HepG2 (cell line): Measurements from ENCODE around the gene REM2. TPM values are rescaled to one million over a fixed set of nuclear protein-coding genes. Genes with fewer than 3 reads are reported as not detected.

Experiments used
- ATAC-seq: fragments of 200-7000 bp; cut with Tn5 transposase; 3 replicates; pipeline ENCODE4 v1.9.1; 2020; ENCODE audit warnings: mild to moderate bottlenecking, moderate library complexity
- BruUV-seq: library from RNA; stranded (reverse); fragments of 400-500 nt; replicated peaks from 2 replicates; lab custom pipeline; 2021; lab: Mats Ljungman, UMichigan
- CTCF ChIA-PET: fragments of 300-600 bp; formaldehyde crosslinking; extraction: SDS; loops from one replicate; lab custom pipeline; 2021; ENCODE audit warnings: low total read pairs, inconsistent platforms, low intra/inter-chr PET ratio; lab: Yijun Ruan, JAX
- POLR2A ChIA-PET: fragments of 350-600 bp; sonication (Branson Sonifier 250); formaldehyde crosslinking; loops from one replicate; lab custom pipeline; 2020; ENCODE audit warnings: antibody characterized with exemption, inconsistent platforms; lab: Yijun Ruan, JAX
- DNase-seq: peaks from one replicate; pipeline ENCODE4 v3.0.0-alpha.2; 2015; ENCODE audit warnings: low spot score
- FAIRE-seq: peaks from 3 replicates; lab custom pipeline; 2011; peaks lifted over from hg19 to GRCh38; lab: Jason Lieb, UNC
- H2AFZ ChIP-seq: one replicate; pipeline ENCODE4 v1.6.1; 2011; ENCODE audit warnings: low read length, inconsistent platforms
- H3K27ac ChIP-seq: fragments of 300-600 bp; 3 replicates; pipeline ENCODE4 v1.8.0; 2011; ENCODE audit warnings: mixed run types, mild to moderate bottlenecking, mixed read lengths, low read length, inconsistent platforms; ENCODE audit not compliant: insufficient read depth; ENCODE audit errors: extremely low read length
- H3K27me3 ChIP-seq, 2 experiments: fragments of 200-600 bp in 1 of 2; 2 replicates in 1 of 2; 3 replicates in 1 of 2; pipeline versions ENCODE4 v1.6.0 to v1.8.0; 2011; ENCODE audit warnings: low read length in 2 of 2, mild to moderate bottlenecking in 2 of 2, moderate library complexity in 2 of 2, inconsistent platforms in 1 of 2; ENCODE audit not compliant: insufficient read depth in 2 of 2, control insufficient read depth in 1 of 2
- H3K36me3 ChIP-seq, 2 experiments: fragments of 200-600 bp in 1 of 2; replicated peaks in 1 of 2; 2 replicates in 1 of 2; 3 replicates in 1 of 2; pipeline versions ENCODE4 v1.5.1 to v1.8.0; 2011; ENCODE audit warnings: low read length in 2 of 2, inconsistent platforms in 1 of 2; ENCODE audit not compliant: insufficient read depth in 2 of 2, control insufficient read depth in 1 of 2
- H3K4me1 ChIP-seq: 2 replicates; pipeline ENCODE4 v1.5.1; 2012; ENCODE audit warnings: low read length, inconsistent platforms; ENCODE audit not compliant: insufficient read depth
- H3K4me2 ChIP-seq: 2 replicates; pipeline ENCODE4 v1.6.0; 2011; ENCODE audit warnings: low read depth, low read length, inconsistent platforms
- H3K4me3 ChIP-seq, 3 experiments: fragments of 200-600 bp in 1 of 3; sonication (generic), shearing (Covaris generic) in 1 of 3; replicated peaks in 1 of 3; 2 replicates each; pipeline ENCODE4 v1.5.1; 2011 to 2016; ENCODE audit warnings: low read length in 3 of 3, inconsistent platforms in 2 of 3, low read depth in 2 of 3, mild to moderate bottlenecking in 2 of 3, control low read depth in 1 of 3, mixed read lengths in 1 of 3; ENCODE audit not compliant: insufficient read depth in 1 of 3
- H3K79me2 ChIP-seq: one replicate; pipeline ENCODE4 v1.6.1; 2011; ENCODE audit warnings: low read length, inconsistent platforms; ENCODE audit not compliant: insufficient read depth
- H3K9ac ChIP-seq: 2 replicates; pipeline ENCODE4 v1.6.0; 2011; ENCODE audit warnings: mild to moderate bottlenecking, low read depth, low read length, inconsistent platforms; ENCODE audit not compliant: insufficient read depth
- H3K9me3 ChIP-seq: 2 replicates; pipeline ENCODE4 v1.5.1; 2012; ENCODE audit warnings: mild to moderate bottlenecking, low read length
- H4K20me1 ChIP-seq: 2 replicates; pipeline ENCODE4 v1.6.0; 2011; ENCODE audit warnings: inconsistent platforms, mild to moderate bottlenecking, low read length, moderate library complexity; ENCODE audit not compliant: insufficient read depth
- FOXJ3 ChIP-seq: sonication (generic); formaldehyde crosslinking; IDR thresholded peaks from 2 replicates; pipeline ENCODE4 v1.4.0; 2020; ENCODE audit warnings: missing genetic modification reagents, mild to moderate bottlenecking, borderline replicate concordance
- GABPA ChIP-seq, 2 experiments: IDR thresholded peaks; 2 replicates each; pipeline ENCODE4 v1.6.1; 2011 to 2016; ENCODE audit warnings: low read depth in 2 of 2, low read length in 1 of 2, missing biosample characterization in 1 of 2, missing genetic modification characterization in 1 of 2
- GTF2F1 ChIP-seq: fragments of 150-350 bp; IDR thresholded peaks from 2 replicates; pipeline ENCODE4 v1.6.1; 2014; ENCODE audit warnings: low read length
- IRX3 ChIP-seq: sonication (generic); formaldehyde crosslinking; IDR thresholded peaks from 2 replicates; pipeline ENCODE4 v1.8.1; 2023; ENCODE audit warnings: mild to moderate bottlenecking, low read depth, missing genetic modification reagents, borderline replicate concordance
- NPAS2 ChIP-seq: sonication (generic); formaldehyde crosslinking; IDR thresholded peaks from 2 replicates; pipeline ENCODE4 v1.8.0; 2022; ENCODE audit warnings: mild to moderate bottlenecking, missing genetic modification reagents, borderline replicate concordance
- NR2C2 ChIP-seq: sonication (generic); formaldehyde crosslinking; IDR thresholded peaks from 2 replicates; pipeline ENCODE4 v1.4.0; 2020; ENCODE audit warnings: missing genetic modification reagents, mild to moderate bottlenecking, moderate library complexity, borderline replicate concordance
- PAX8 ChIP-seq: sonication (generic); formaldehyde crosslinking; IDR thresholded peaks from 2 replicates; pipeline ENCODE4 v1.8.0; 2022; ENCODE audit warnings: mild to moderate bottlenecking, missing genetic modification reagents, borderline replicate concordance
- PHB2 ChIP-seq: fragments of 450-650 bp; IDR thresholded peaks from 2 replicates; pipeline ENCODE4 v1.6.1; 2018; ENCODE audit not compliant: partially characterized antibody
- RCOR2 ChIP-seq: IDR thresholded peaks from 2 replicates; pipeline ENCODE4 v1.6.1; 2016; ENCODE audit warnings: missing biosample characterization, missing genetic modification reagents
- RNF2 ChIP-seq: fragments of 450-650 bp; conservative IDR thresholded peaks from 2 replicates; pipeline ENCODE4 v1.6.1; 2016; ENCODE audit warnings: low read depth
- SMAD1 ChIP-seq: sonication (generic); formaldehyde crosslinking; IDR thresholded peaks from 2 replicates; pipeline ENCODE4 v1.4.0; 2020; ENCODE audit warnings: missing genetic modification reagents, low read depth, mild to moderate bottlenecking, borderline replicate concordance
- ZFY ChIP-seq: sonication (generic); formaldehyde crosslinking; IDR thresholded peaks from 2 replicates; pipeline ENCODE4 v1.4.0; 2020; ENCODE audit warnings: missing genetic modification reagents
- ZNF224 ChIP-seq: sonication (generic); formaldehyde crosslinking; IDR thresholded peaks from 2 replicates; pipeline ENCODE4 v1.5.0; 2020; ENCODE audit warnings: mild to moderate bottlenecking, missing genetic modification reagents
- ZNF549 ChIP-seq: sonication (generic); formaldehyde crosslinking; IDR thresholded peaks from 2 replicates; pipeline ENCODE4 v1.5.0; 2020; ENCODE audit warnings: missing genetic modification reagents
- ZNF644 ChIP-seq: IDR thresholded peaks from 2 replicates; pipeline ENCODE4 v1.6.1; 2016; ENCODE audit warnings: low read depth
- ZNF710 ChIP-seq: sonication (generic); formaldehyde crosslinking; IDR thresholded peaks from 2 replicates; pipeline ENCODE4 v1.5.0; 2020; ENCODE audit warnings: mild to moderate bottlenecking, missing genetic modification reagents, borderline replicate concordance
- WGBS: methylation state at CpG from one replicate; pipeline ENCODE4 v1.1.6; 2017; ENCODE audit warnings: low lambda C conversion rate; 5-methylcytosine and 5-hydroxymethylcytosine counted together
- in situ Hi-C: cut with HindIII; loops from 2 replicates; pipeline ENCODE4 v1.10.0; 2017; ENCODE audit warnings: low pct_unique_long_range_greater_than_20kb; ENCODE audit not compliant: extremely low pct_ligation_motif_present
- intact Hi-C: fragments of 100-400 bp; cut with micrococcal nuclease; formaldehyde crosslinking; loops from one replicate; pipeline ENCODE4 v1.10.0; 2022; ENCODE audit not compliant: unreplicated experiment
- polyA plus RNA-seq, 8 experiments: library from polyadenylated mRNA; depleted of rRNA in 3 of 8; stranded (reverse) in 7 of 8; unstranded in 1 of 8; fragments of >200 nt; fragmentation: Illumina TruSeq in 4 of 8; extraction: Trizol in 4 of 8; gene quantifications; 2 replicates each; pipeline versions ENCODE4 v1.2.1 to v1.2.3, GENCODE V29; 2011 to 2016; ENCODE audit warnings: low read depth in 4 of 8, missing spikeins in 1 of 8, mixed read lengths in 1 of 8; ENCODE audit not compliant: insufficient read depth in 1 of 8
- total RNA-seq, 5 experiments: library from RNA; depleted of rRNA; stranded (reverse); fragments of >200 nt; fragmentation: Illumina TruSeq; extraction: Trizol; gene quantifications; 2 replicates each; pipeline ENCODE4 v1.2.3, GENCODE V29; 2016; ENCODE audit warnings: low read depth in 1 of 5
- TF ChIP-seq, protein P1 (sequence below): sonication (generic); formaldehyde crosslinking; IDR thresholded peaks from 2 replicates; pipeline ENCODE4 v1.5.0; 2020; ENCODE audit warnings: missing genetic modification reagents

REM2 gene
- total and polyA plus RNA-seq, 2 of the 13 experiments (the other 11 are each of a cell fraction or from before 2014, with no cell fraction given), result 0.20 TPM; not detected in 1

DNA sequence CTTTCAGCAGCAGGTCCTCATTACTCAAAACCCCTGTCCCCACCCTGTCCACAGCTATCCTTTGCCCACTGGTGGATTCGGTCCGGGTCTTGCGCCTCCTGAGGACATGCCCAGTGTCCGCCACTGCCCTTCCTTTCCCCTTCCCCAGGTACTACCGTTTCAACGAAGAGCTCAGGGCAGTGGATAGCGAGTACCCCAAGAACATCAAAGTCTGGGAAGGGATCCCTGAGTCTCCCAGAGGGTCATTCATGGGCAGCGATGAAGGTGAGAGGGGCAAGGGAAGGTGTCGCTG lies 38.0 kb upstream of the REM2 start:
- Histone ChIP-seq H3K27ac (no peak overlapping the region), H4K20me1 (no peaks in the 10 kb centered on the region), H3K4me1 (peaks cover 19% of the 10 kb centered on the region), H3K4me2 (no peak overlapping the region), H3K9ac (no peak overlapping the region), H3K79me2 (no peaks in the 10 kb centered on the region), H3K9me3 (no peaks in the 10 kb centered on the region), H2AFZ (no peak overlapping the region), H3K4me3 (no peak overlapping the region), H3K27me3 (peaks cover 1 to 32% of the 10 kb centered on the region in 2 experiments; a peak in 4 of 5 replicates), H3K36me3 (no peaks in the 10 kb centered on the region)
- ChIA-PET CTCF (no interaction called here), POLR2A (interaction anchor here (0.8 kb wide), 1 partner anchor 23 kb away, joined by 3 read pairs; no protein-coding TSS in a partner anchor)
- whole genome bisulfite sequencing, result 79% methylated on average over 9 of the region's 9 CpGs
- no TSS peak for BruUV-seq
- intact Hi-C loops, result no loop called here
- ATAC-seq (no peak), DNase-seq (no peak), FAIRE-seq (no peak)
- in situ Hi-C loops, result loop anchor here (5.0 kb wide), 1 partner anchor 288 kb away; no protein-coding TSS in a partner anchor
- TF ChIP-seq ZNF224 (CRISPR knock-in tag) (no peak), SMAD1 (CRISPR knock-in tag) (no peak), NPAS2 (CRISPR knock-in tag) (no peak), RCOR2 (CRISPR knock-in tag) (no peak), PHB2 (no peak), RNF2 (no peak), ZNF549 (CRISPR knock-in tag) (no peak), IRX3 (CRISPR knock-in tag) (no peak), ZNF644 (CRISPR knock-in tag) (no peak), NR2C2 (CRISPR knock-in tag) (no peak), FOXJ3 (CRISPR knock-in tag) (no peak), PAX8 (CRISPR knock-in tag) (no peak), GTF2F1 (no peak), ZFY (CRISPR knock-in tag) (no peak), GABPA (IDR thresholded peaks at IDR 0.05; ENCODE audit: low read depth, low read length) (no peak), GABPA (CRISPR knock-in tag; IDR thresholded peaks at IDR 0.05; ENCODE audit: low read depth) (no peak), ZNF710 (CRISPR knock-in tag) (no peak)
- TF ChIP-seq, protein P1, sequence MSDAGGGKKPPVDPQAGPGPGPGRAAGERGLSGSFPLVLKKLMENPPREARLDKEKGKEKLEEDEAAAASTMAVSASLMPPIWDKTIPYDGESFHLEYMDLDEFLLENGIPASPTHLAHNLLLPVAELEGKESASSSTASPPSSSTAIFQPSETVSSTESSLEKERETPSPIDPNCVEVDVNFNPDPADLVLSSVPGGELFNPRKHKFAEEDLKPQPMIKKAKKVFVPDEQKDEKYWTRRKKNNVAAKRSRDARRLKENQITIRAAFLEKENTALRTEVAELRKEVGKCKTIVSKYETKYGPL (CRISPR knock-in tag), result no peak
- TF ChIP-seq, all 625 proteins: peak for 0
